ENCODE measurements around the gene FAM222B. TPM values are rescaled to one million over a fixed set of nuclear protein-coding genes. Genes with fewer than 3 reads are reported as not detected.

FAM222B gene
- total and polyA plus RNA-seq, 9 of the 15 experiments (the other 6 are each of a cell fraction or from before 2014, with no cell fraction given): 4.0 to 34.6 (median 7.5) TPM

DNA sequence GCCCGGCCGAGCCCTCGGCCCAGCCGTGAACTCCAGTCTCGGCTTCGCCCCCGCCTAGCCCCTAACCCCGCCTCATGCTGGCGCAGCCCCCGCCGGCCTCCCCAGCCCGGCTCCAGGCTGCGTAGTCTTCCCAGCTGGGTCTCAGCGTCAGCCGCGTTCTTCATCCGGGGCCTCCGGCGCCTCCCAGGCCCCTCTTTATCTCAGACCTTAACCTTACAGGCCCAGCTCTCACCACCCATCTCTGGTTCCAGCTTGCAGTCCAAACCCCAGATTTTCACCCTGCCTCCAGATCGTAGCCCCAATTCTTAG is 130.9 kb downstream of the FAM222B start, which contains the start of gene PROCA1:
Gene PROCA1 (minus strand): TSS at position 166 of the 309 bp plus-strand sequence. CDS start 228 bp downstream, outside the sequence.
- H3K4me2 ChIP-seq (ENCODE audit: insufficient read depth, low read length): peak within 1 kb of the TSS; percentile 99
- peaks cover 13% of the 10 kb centered on the region for H3K79me2 ChIP-seq (ENCODE audit: control insufficient read depth, insufficient read depth, low read length)
- H3K9me1 ChIP-seq (ENCODE audit: control insufficient read depth, insufficient read depth, low read length): no peaks in the 10 kb centered on the region
- H3K9ac ChIP-seq (ENCODE audit: insufficient read depth in 1 of 2, low read depth in 2 of 2, low read length in 2 of 2): peak within 1 kb of the TSS; percentile 79 to 93
- POLR2A ChIA-PET: interaction anchor here (0.6 to 8.7 kb wide), 20 partner anchors 8 to 170 kb away, joined by 3 to 133 read pairs (median 6); partner anchors contain the start of genes RPL23A and TRAF4
- BruUV-seq (replicated peaks): no TSS peak
- CTCF ChIA-PET (ENCODE audit: low intra/inter-chr PET ratio): no interaction called here
- H3K4me1 ChIP-seq (replicated peaks in 1 of 2; ENCODE audit: control insufficient read depth in 2 of 2, insufficient read depth in 2 of 2, low read length in 2 of 2): peaks cover 14 to 34% of the 10 kb centered on the region in 2 experiments
- intact Hi-C loops (cut with micrococcal nuclease): loop anchor here (1.0 to 2.0 kb wide), 2 partner anchors 8 to 65 kb away; partner anchors contain the start of gene RPL23A
- H3K9me3 ChIP-seq (replicated peaks; ENCODE audit: control insufficient read depth, insufficient read depth, low read depth, low read length): 0 out of 2 replicates have a peak, but pooled peaks cover 2% of the 10 kb centered on the region
- H3K27ac ChIP-seq (ENCODE audit: extremely low read depth, low read depth, low read length): peak within 1 kb of the TSS; percentile 88
- peak within 1 kb of the TSS; percentile 85 for H2AFZ ChIP-seq (ENCODE audit: low read depth, low read length)
- 1% methylated on average over 20 of the region's 20 CpGs for WGBS (ENCODE audit: insufficient coverage, low coverage, missing lambda C conversion rate)
- ATAC-seq (peak; percentile 50), FAIRE-seq (no peak), DNase-seq (ENCODE audit: extremely low read depth in 1 of 4, low spot score in 3 of 4) (peak; percentile 72 to 81 (median 78))
- in situ Hi-C loops (cut with MboI): no loop called here
- 0 out of 5 replicates have a peak, but pooled peaks cover 0 to 11% of the 10 kb centered on the region in 2 experiments for H3K27me3 ChIP-seq (ENCODE audit: control insufficient read depth in 2 of 2, insufficient read depth in 2 of 2, low read length in 2 of 2)
- H3K4me3 ChIP-seq: peak within 1 kb of the TSS; percentile 71
- H4K20me1 ChIP-seq (replicated peaks; ENCODE audit: control insufficient read depth, insufficient read depth, low read length): no peaks in the 10 kb centered on the region
- no peaks in the 10 kb centered on the region for H3K36me3 ChIP-seq (ENCODE audit: control insufficient read depth, insufficient read depth, low read length)
- no peak for TF ChIP-seq CREB1 (IDR thresholded peaks at IDR 0.05)
- peak; percentile 23; the same call in 1 of the 2 replicates for TF ChIP-seq CREB1 (CRISPR knock-in tag; IDR thresholded peaks at IDR 0.05)
- TF ChIP-seq ZNF134 (CRISPR knock-in tag; conservative IDR thresholded peaks at IDR 0.05): no peak
- TF ChIP-seq JUN (IDR thresholded peaks at IDR 0.05; ENCODE audit: borderline replicate concordance, low read depth, low read length): no peak
- 0 out of 2 replicates have a peak, but pooled peaks have one; percentile 2 for TF ChIP-seq JUN (CRISPR knock-in tag; IDR thresholded peaks at IDR 0.05; ENCODE audit: borderline replicate concordance)
- peak; percentile 6; the same call in 1 of the 2 replicates for TF ChIP-seq NBN (IDR thresholded peaks at IDR 0.05; ENCODE audit: low read depth)
- TF ChIP-seq, protein P1, sequence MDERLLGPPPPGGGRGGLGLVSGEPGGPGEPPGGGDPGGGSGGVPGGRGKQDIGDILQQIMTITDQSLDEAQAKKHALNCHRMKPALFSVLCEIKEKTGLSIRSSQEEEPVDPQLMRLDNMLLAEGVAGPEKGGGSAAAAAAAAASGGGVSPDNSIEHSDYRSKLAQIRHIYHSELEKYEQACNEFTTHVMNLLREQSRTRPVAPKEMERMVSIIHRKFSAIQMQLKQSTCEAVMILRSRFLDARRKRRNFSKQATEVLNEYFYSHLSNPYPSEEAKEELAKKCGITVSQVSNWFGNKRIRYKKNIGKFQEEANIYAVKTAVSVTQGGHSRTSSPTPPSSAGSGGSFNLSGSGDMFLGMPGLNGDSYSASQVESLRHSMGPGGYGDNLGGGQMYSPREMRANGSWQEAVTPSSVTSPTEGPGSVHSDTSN (CRISPR knock-in tag; IDR thresholded peaks at IDR 0.05; ENCODE audit: low read depth): no peak
- TF ChIP-seq, protein P1 (tag; conservative IDR thresholded peaks at IDR 0.05; ENCODE audit: low read depth): no peak
- no peak for TF ChIP-seq ZNF121 (CRISPR knock-in tag; conservative IDR thresholded peaks at IDR 0.05)
- TF ChIP-seq SOX6 (IDR thresholded peaks at IDR 0.05): no peak
- no peak; the same call in 1 of the 2 replicates for TF ChIP-seq SMAD4 (CRISPR knock-in tag; conservative IDR thresholded peaks at IDR 0.05)
- TF ChIP-seq GTF2E2 (tag; IDR thresholded peaks at IDR 0.05): no peak
- TF ChIP-seq MAZ (CRISPR knock-in tag; conservative IDR thresholded peaks at IDR 0.05 in 1 of 2, IDR thresholded peaks at IDR 0.05 in 1 of 2): peak in 1 of 2 experiments; percentile 8; a peak in 2 of 4 replicates
- no peak for TF ChIP-seq MEIS2 (IDR thresholded peaks at IDR 0.05; ENCODE audit: partially characterized antibody)
- no peak for TF ChIP-seq MYC (IDR thresholded peaks at IDR 0.05; ENCODE audit: low read depth, low read length)
- peak; percentile 76; the same call in 1 of the 2 replicates for TF ChIP-seq MYC (CRISPR knock-in tag; IDR thresholded peaks at IDR 0.05; ENCODE audit: borderline replicate concordance, low read depth)
- 0 out of 2 replicates have a peak, but pooled peaks have one; percentile 21 for TF ChIP-seq ARID4B (CRISPR knock-in tag; IDR thresholded peaks at IDR 0.05)

Measured in K562 (cell line).